HG03378 (cell line): ENCODE data around the gene PHACTR3.

ENCODE experiments used
- ATAC-seq: cut with Tn5 transposase; IDR thresholded peaks from one replicate; pipeline ENCODE4 v1.9.1; 2021; ENCODE audit warnings: mild to moderate bottlenecking, moderate library complexity; ENCODE audit not compliant: unreplicated experiment

The PHACTR3 gene

GRCh38 chr20:59823030-59823423, 218.7 kb downstream of the PHACTR3 start:
- ATAC-seq = no peak

GRCh38 chr20:59823491-59824259, 219.3 kb downstream of the PHACTR3 start:
- ATAC-seq = no peak

- no peak for ATAC-seq
These were observed 220.6 kb downstream of the PHACTR3 start for GRCh38 chr20:59824711-59825562.

GRCh38 chr20:59825563-59825920, 221.2 kb downstream of the PHACTR3 start:
- ATAC-seq = no peak

- ATAC-seq = no peak
These were observed 221.8 kb downstream of the PHACTR3 start for GRCh38 chr20:59825944-59826759.

- no peak for ATAC-seq
These were observed 223.1 kb downstream of the PHACTR3 start for GRCh38 chr20:59827138-59828056.

- ATAC-seq = no peak
These were observed 224.0 kb downstream of the PHACTR3 start for GRCh38 chr20:59828125-59829053.

GRCh38 chr20:59829054-59829785, 224.9 kb downstream of the PHACTR3 start:
- ATAC-seq = no peak

- ATAC-seq = no peak
These were observed 225.7 kb downstream of the PHACTR3 start for GRCh38 chr20:59829786-59830664.

- ATAC-seq = no peak
These were observed 226.3 kb downstream of the PHACTR3 start for GRCh38 chr20:59830665-59831023.

GRCh38 chr20:59831024-59831915, 226.9 kb downstream of the PHACTR3 start:
- ATAC-seq = no peak

GRCh38 chr20:59831916-59832270, 227.6 kb downstream of the PHACTR3 start:
- ATAC-seq = no peak

GRCh38 chr20:59832406-59833363, 228.3 kb downstream of the PHACTR3 start:
- no peak for ATAC-seq

GRCh38 chr20:59835057-59835447, 230.7 kb downstream of the PHACTR3 start:
- no peak for ATAC-seq
